H1 (cell line): ENCODE measurements around the gene CRCP. TPM values are rescaled to one million over a fixed set of nuclear protein-coding genes. Genes with fewer than 3 reads are reported as not detected.

Experiments
- CTBP2 ChIP-seq: IDR thresholded peaks from 2 replicates; pipeline ENCODE4 v1.7.0; 2011; ENCODE audit warnings: borderline replicate concordance, mild to moderate bottlenecking, moderate library complexity, mixed read lengths, low read length; ENCODE audit not compliant: insufficient read depth, insufficient read length
- SAP30 ChIP-seq: fragments of 300-600 bp; sonication (generic); IDR thresholded peaks from 2 replicates; pipeline ENCODE4 v1.7.1; 2012; ENCODE audit warnings: low read length, moderate library complexity, mild to moderate bottlenecking, inconsistent platforms; ENCODE audit not compliant: insufficient read depth, insufficient replicate concordance
- SP4 ChIP-seq: IDR thresholded peaks from 2 replicates; pipeline ENCODE4 v1.6.1; 2012; ENCODE audit warnings: low read length, inconsistent platforms
- TAF1 ChIP-seq: IDR thresholded peaks from 2 replicates; pipeline ENCODE4 v1.6.1; 2011; ENCODE audit warnings: mild to moderate bottlenecking, low read depth, low read length
- polyA plus RNA-seq, 7 experiments: library from polyadenylated mRNA; depleted of rRNA in 3 of 7; stranded (reverse) in 5 of 7; unstranded in 2 of 7; fragments of >200 nt in 5 of 7; fragments of 200-250 nt in 2 of 7; gene quantifications; 1 replicate in 5 of 7; 2 replicates in 1 of 7; 4 replicates in 1 of 7; pipeline versions ENCODE4 v1.2.1 to v1.2.3, GENCODE V29; 2011 to 2013; ENCODE audit warnings: missing spikeins in 2 of 7, mixed read lengths in 2 of 7
- total RNA-seq: library from RNA; stranded (reverse); fragmentation: NEBNext Ultra II Directional; extraction: Animal tissue kit (Norgen Biotek cat#: 25700); gene quantifications from 2 replicates; pipeline ENCODE4 v1.2.1, GENCODE V29; 2021
- TF ChIP-seq, protein P1 (sequence below): fragments of 300-600 bp; sonication (generic); IDR thresholded peaks from 2 replicates; pipeline ENCODE4 v1.7.1; 2012; ENCODE audit warnings: low read length, moderate library complexity, mild to moderate bottlenecking, inconsistent platforms; ENCODE audit not compliant: insufficient replicate concordance
- TF ChIP-seq, protein P2 (sequence below): IDR thresholded peaks from 2 replicates; pipeline ENCODE4 v1.6.1; 2012; ENCODE audit warnings: inconsistent platforms

CRCP gene
- total and polyA plus RNA-seq, 2 of the 8 experiments (the other 6 are each of a cell fraction or from before 2014, with no cell fraction given) = 15.0 to 29.3 TPM

DNA sequence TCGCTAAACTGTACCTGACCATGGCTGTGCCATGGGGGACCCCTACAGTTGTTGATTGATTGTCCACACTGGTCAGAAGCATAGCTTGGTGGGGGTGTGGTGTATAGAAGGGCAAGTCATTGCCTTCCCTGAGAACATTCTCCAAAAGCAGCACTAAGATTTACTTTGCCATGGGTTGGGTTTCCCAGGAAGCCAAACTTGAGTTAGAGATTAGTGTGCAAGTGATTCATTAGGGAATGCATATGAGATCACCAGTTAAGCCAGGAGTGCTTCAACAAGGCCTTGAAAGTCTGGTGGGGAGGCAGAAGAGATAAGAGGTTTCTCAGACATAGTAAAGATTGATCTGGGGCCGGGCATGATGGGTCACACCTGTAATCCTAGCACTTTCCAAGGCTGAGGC, 69.1 kb downstream of the CRCP start (continued):
- TF ChIP-seq, protein P1, sequence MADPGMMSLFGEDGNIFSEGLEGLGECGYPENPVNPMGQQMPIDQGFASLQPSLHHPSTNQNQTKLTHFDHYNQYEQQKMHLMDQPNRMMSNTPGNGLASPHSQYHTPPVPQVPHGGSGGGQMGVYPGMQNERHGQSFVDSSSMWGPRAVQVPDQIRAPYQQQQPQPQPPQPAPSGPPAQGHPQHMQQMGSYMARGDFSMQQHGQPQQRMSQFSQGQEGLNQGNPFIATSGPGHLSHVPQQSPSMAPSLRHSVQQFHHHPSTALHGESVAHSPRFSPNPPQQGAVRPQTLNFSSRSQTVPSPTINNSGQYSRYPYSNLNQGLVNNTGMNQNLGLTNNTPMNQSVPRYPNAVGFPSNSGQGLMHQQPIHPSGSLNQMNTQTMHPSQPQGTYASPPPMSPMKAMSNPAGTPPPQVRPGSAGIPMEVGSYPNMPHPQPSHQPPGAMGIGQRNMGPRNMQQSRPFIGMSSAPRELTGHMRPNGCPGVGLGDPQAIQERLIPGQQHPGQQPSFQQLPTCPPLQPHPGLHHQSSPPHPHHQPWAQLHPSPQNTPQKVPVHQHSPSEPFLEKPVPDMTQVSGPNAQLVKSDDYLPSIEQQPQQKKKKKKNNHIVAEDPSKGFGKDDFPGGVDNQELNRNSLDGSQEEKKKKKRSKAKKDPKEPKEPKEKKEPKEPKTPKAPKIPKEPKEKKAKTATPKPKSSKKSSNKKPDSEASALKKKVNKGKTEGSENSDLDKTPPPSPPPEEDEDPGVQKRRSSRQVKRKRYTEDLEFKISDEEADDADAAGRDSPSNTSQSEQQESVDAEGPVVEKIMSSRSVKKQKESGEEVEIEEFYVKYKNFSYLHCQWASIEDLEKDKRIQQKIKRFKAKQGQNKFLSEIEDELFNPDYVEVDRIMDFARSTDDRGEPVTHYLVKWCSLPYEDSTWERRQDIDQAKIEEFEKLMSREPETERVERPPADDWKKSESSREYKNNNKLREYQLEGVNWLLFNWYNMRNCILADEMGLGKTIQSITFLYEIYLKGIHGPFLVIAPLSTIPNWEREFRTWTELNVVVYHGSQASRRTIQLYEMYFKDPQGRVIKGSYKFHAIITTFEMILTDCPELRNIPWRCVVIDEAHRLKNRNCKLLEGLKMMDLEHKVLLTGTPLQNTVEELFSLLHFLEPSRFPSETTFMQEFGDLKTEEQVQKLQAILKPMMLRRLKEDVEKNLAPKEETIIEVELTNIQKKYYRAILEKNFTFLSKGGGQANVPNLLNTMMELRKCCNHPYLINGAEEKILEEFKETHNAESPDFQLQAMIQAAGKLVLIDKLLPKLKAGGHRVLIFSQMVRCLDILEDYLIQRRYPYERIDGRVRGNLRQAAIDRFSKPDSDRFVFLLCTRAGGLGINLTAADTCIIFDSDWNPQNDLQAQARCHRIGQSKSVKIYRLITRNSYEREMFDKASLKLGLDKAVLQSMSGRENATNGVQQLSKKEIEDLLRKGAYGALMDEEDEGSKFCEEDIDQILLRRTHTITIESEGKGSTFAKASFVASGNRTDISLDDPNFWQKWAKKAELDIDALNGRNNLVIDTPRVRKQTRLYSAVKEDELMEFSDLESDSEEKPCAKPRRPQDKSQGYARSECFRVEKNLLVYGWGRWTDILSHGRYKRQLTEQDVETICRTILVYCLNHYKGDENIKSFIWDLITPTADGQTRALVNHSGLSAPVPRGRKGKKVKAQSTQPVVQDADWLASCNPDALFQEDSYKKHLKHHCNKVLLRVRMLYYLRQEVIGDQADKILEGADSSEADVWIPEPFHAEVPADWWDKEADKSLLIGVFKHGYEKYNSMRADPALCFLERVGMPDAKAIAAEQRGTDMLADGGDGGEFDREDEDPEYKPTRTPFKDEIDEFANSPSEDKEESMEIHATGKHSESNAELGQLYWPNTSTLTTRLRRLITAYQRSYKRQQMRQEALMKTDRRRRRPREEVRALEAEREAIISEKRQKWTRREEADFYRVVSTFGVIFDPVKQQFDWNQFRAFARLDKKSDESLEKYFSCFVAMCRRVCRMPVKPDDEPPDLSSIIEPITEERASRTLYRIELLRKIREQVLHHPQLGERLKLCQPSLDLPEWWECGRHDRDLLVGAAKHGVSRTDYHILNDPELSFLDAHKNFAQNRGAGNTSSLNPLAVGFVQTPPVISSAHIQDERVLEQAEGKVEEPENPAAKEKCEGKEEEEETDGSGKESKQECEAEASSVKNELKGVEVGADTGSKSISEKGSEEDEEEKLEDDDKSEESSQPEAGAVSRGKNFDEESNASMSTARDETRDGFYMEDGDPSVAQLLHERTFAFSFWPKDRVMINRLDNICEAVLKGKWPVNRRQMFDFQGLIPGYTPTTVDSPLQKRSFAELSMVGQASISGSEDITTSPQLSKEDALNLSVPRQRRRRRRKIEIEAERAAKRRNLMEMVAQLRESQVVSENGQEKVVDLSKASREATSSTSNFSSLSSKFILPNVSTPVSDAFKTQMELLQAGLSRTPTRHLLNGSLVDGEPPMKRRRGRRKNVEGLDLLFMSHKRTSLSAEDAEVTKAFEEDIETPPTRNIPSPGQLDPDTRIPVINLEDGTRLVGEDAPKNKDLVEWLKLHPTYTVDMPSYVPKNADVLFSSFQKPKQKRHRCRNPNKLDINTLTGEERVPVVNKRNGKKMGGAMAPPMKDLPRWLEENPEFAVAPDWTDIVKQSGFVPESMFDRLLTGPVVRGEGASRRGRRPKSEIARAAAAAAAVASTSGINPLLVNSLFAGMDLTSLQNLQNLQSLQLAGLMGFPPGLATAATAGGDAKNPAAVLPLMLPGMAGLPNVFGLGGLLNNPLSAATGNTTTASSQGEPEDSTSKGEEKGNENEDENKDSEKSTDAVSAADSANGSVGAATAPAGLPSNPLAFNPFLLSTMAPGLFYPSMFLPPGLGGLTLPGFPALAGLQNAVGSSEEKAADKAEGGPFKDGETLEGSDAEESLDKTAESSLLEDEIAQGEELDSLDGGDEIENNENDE = no peak
- no peak for TF ChIP-seq CTBP2
- TF ChIP-seq SP4 = no peak
- TF ChIP-seq, protein P2, sequence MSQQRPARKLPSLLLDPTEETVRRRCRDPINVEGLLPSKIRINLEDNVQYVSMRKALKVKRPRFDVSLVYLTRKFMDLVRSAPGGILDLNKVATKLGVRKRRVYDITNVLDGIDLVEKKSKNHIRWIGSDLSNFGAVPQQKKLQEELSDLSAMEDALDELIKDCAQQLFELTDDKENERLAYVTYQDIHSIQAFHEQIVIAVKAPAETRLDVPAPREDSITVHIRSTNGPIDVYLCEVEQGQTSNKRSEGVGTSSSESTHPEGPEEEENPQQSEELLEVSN = no peak
- TF ChIP-seq TAF1 = no peak
- TF ChIP-seq SAP30 = no peak
- TF ChIP-seq, all 59 proteins: peak for 0
